ENCODE measurements around the gene RBMS1.

DNA sequence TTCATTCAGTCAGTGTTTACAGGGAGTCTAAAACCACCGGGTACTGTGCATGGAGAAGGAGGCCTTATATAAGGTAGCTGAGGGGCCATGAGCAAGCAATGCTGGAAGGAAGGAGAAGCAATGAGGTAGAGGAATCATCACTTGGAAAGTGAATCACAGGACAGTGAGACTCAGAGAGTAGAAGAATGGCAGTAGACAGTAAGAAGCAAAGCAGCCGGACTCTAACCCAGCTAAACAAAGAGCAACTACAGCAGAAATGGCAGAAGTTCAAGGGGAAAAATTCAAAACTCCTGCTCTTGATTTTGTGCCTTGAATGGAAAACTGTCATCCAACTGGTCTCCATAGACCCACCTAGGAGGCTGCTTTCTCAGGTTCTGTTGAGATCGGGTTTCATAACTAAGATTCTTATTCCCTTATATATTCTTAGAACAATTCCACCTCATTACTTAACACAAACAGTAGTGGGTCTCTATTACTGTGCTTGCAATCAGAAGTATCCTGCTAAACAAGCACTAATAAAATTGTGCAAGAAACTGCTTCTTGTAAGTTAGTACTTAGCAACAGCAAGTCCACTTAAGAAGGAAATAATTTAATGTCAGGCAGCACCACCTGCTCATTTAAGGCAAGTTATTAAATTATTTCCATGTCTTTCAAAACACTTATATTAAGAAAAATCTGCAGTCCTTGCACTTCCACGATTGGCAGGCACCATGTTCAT, 68.0 kb downstream of the RBMS1 start:
- TF ChIP-seq EZH2 (IDR thresholded peaks at IDR 0.05; ENCODE audit: borderline replicate concordance, low read length) (no peak), CTCF (conservative IDR thresholded peaks at IDR 0.05 in 1 of 2, IDR thresholded peaks at IDR 0.05 in 1 of 2; ENCODE audit: extremely low read depth in 1 of 2, insufficient read depth in 1 of 2, low read depth in 1 of 2, low read length in 2 of 2) (no peak)
